SK-N-SH (cell line): Measurements from ENCODE around the gene PRRT2. TPM values are rescaled to one million over a fixed set of nuclear protein-coding genes. Genes with fewer than 3 reads are reported as not detected.

Source experiments
- CTCF ChIP-seq: fragments of 200-600 bp; sonication (generic); IDR thresholded peaks from 2 replicates; pipeline ENCODE4 v1.6.1; 2017; ENCODE audit warnings: antibody characterized with exemption, mild to moderate bottlenecking, moderate library complexity
- EZH2phosphoT487 ChIP-seq: fragments of 200-600 bp; sonication (generic); IDR thresholded peaks from 2 replicates; pipeline ENCODE4 v1.6.1; 2017; ENCODE audit warnings: low read depth, mixed run types, mild to moderate bottlenecking, antibody characterized with exemption, moderate library complexity, borderline replicate concordance
- FOSL2 ChIP-seq: IDR thresholded peaks from 2 replicates; pipeline ENCODE4 v1.4.0; 2012; ENCODE audit warnings: low read depth, mild to moderate bottlenecking, moderate library complexity, borderline replicate concordance
- FOXJ3 ChIP-seq: sonication (generic); formaldehyde crosslinking; IDR thresholded peaks from 2 replicates; pipeline ENCODE4 v1.5.1; 2020; ENCODE audit warnings: mild to moderate bottlenecking, missing genetic modification reagents
- GABPA ChIP-seq: IDR thresholded peaks from 2 replicates; pipeline ENCODE4 v1.4.0; 2012; ENCODE audit warnings: low read depth, mild to moderate bottlenecking
- GATA2 ChIP-seq: sonication (generic); formaldehyde crosslinking; IDR thresholded peaks from 2 replicates; pipeline ENCODE4 v1.5.0; 2020; ENCODE audit warnings: mild to moderate bottlenecking, missing genetic modification reagents
- IRF3 ChIP-seq: fragments of 150-350 bp; IDR thresholded peaks from 2 replicates; pipeline ENCODE4 v1.6.1; 2016; ENCODE audit warnings: mild to moderate bottlenecking, low read depth, low read length
- MAX ChIP-seq: IDR thresholded peaks from 2 replicates; pipeline ENCODE4 v1.4.0; 2012; ENCODE audit warnings: low read depth
- MEF2A ChIP-seq: IDR thresholded peaks from 2 replicates; pipeline ENCODE4 v1.4.0; 2012; ENCODE audit warnings: low read depth, borderline replicate concordance
- NFIC ChIP-seq: IDR thresholded peaks from 2 replicates; pipeline ENCODE4 v1.4.0; 2012; ENCODE audit warnings: borderline replicate concordance
- NRF1 ChIP-seq: IDR thresholded peaks from 2 replicates; pipeline ENCODE4 v1.6.1; 2012; ENCODE audit warnings: low read depth, mild to moderate bottlenecking, low read length
- RAD21 ChIP-seq: IDR thresholded peaks from 2 replicates; pipeline ENCODE4 v1.6.1; 2012; ENCODE audit warnings: mild to moderate bottlenecking, low read length
- RXRA ChIP-seq: IDR thresholded peaks from 2 replicates; pipeline ENCODE4 v1.4.0; 2012; ENCODE audit warnings: low read depth, mild to moderate bottlenecking, borderline replicate concordance
- SIN3A ChIP-seq: IDR thresholded peaks from 2 replicates; pipeline ENCODE4 v1.6.1; 2012; ENCODE audit warnings: low read depth, mild to moderate bottlenecking, low read length, moderate library complexity, borderline replicate concordance
- TCF12 ChIP-seq: IDR thresholded peaks from 2 replicates; pipeline ENCODE4 v1.4.0; 2012
- TEAD4 ChIP-seq: IDR thresholded peaks from 2 replicates; pipeline ENCODE4 v1.4.0; 2012; ENCODE audit warnings: mild to moderate bottlenecking, borderline replicate concordance; ENCODE audit not compliant: insufficient read depth
- polyA plus RNA-seq, 3 experiments: library from polyadenylated mRNA; depleted of rRNA; stranded (reverse); fragments of >200 nt; gene quantifications; 2 replicates each; pipeline ENCODE4 v1.2.3, GENCODE V29; 2012
- TF ChIP-seq, protein P1 (sequence below): IDR thresholded peaks from 2 replicates; pipeline ENCODE4 v1.4.0; 2012; ENCODE audit warnings: low read depth, borderline replicate concordance
- TF ChIP-seq, protein P2 (sequence below): IDR thresholded peaks from 2 replicates; pipeline ENCODE4 v1.4.0; 2012; ENCODE audit warnings: low read depth, borderline replicate concordance

PRRT2 gene
- polyA plus RNA-seq, 1 of the 3 experiments (the other 2 are of a cell fraction) = 28.1 TPM

GRCh38 chr16:29825145-29826044 is 13.4 kb downstream of the PRRT2 start (continued):
- no peak for TF ChIP-seq CTCF
- 0 out of 2 replicates have a peak, but pooled peaks have one; percentile 52 for TF ChIP-seq TEAD4
- peak; percentile 65 for TF ChIP-seq MEF2A
- TF ChIP-seq FOXJ3 (CRISPR knock-in tag) = no peak
- peak; percentile 77 for TF ChIP-seq NFIC
- TF ChIP-seq EZH2phosphoT487 = no peak
- TF ChIP-seq, protein P1, sequence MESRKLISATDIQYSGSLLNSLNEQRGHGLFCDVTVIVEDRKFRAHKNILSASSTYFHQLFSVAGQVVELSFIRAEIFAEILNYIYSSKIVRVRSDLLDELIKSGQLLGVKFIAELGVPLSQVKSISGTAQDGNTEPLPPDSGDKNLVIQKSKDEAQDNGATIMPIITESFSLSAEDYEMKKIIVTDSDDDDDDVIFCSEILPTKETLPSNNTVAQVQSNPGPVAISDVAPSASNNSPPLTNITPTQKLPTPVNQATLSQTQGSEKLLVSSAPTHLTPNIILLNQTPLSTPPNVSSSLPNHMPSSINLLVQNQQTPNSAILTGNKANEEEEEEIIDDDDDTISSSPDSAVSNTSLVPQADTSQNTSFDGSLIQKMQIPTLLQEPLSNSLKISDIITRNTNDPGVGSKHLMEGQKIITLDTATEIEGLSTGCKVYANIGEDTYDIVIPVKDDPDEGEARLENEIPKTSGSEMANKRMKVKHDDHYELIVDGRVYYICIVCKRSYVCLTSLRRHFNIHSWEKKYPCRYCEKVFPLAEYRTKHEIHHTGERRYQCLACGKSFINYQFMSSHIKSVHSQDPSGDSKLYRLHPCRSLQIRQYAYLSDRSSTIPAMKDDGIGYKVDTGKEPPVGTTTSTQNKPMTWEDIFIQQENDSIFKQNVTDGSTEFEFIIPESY = no peak
- no peak for TF ChIP-seq RAD21
- TF ChIP-seq GATA2 (CRISPR knock-in tag) = no peak
- peak; percentile 81; the same call in 1 of the 2 replicates for TF ChIP-seq RXRA
- TF ChIP-seq FOSL2 = peak; percentile 91
- TF ChIP-seq NRF1 = peak; percentile 16; the same call in 1 of the 2 replicates
- TF ChIP-seq TCF12 = peak; percentile 89
- TF ChIP-seq MAX = peak; percentile 64; the same call in 1 of the 2 replicates
- TF ChIP-seq, protein P2, sequence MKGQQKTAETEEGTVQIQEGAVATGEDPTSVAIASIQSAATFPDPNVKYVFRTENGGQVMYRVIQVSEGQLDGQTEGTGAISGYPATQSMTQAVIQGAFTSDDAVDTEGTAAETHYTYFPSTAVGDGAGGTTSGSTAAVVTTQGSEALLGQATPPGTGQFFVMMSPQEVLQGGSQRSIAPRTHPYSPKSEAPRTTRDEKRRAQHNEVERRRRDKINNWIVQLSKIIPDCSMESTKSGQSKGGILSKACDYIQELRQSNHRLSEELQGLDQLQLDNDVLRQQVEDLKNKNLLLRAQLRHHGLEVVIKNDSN = no peak
- TF ChIP-seq GABPA = no peak
- TF ChIP-seq SIN3A = no peak; the same call in 1 of the 2 replicates
- no peak for TF ChIP-seq IRF3
- TF ChIP-seq, all 33 proteins: peak for 13
